Liver (tissue), 9 donors: ENCODE data around the gene GOSR1. TPM values are rescaled to one million over a fixed set of nuclear protein-coding genes. Genes with fewer than 3 reads are reported as not detected.
"Not testable (repeated sequence)": the region's sequence is repeated elsewhere in the genome, so short reads cannot be mapped to it uniquely, and the experiment has no call there.

Source experiments
- DNase-seq: peaks from one replicate; pipeline ENCODE4 v3.0.0-alpha.2; 2017; ENCODE audit warnings: low spot score
- H3K27ac ChIP-seq, 2 donors: one replicate each; pipeline ENCODE4 v1.7.0; 2013; ENCODE audit warnings: inconsistent platforms in 2 of 2, low read length in 2 of 2, control low read depth in 1 of 2, low read depth in 1 of 2, mild to moderate bottlenecking in 1 of 2
- H3K27me3 ChIP-seq, 4 donors: one replicate each; pipeline versions ENCODE4 v1.6.1 to v1.7.0; 2013; ENCODE audit warnings: low read length in 3 of 4, inconsistent platforms in 1 of 4, mild to moderate bottlenecking in 1 of 4, moderate library complexity in 1 of 4; ENCODE audit not compliant: control insufficient read depth in 4 of 4, insufficient read depth in 4 of 4
- H3K36me3 ChIP-seq, 4 donors: one replicate each; pipeline versions ENCODE4 v1.6.1 to v1.7.0; 2013; ENCODE audit warnings: low read length in 3 of 4, mild to moderate bottlenecking in 3 of 4, low read depth in 1 of 4, moderate library complexity in 1 of 4; ENCODE audit not compliant: control insufficient read depth in 4 of 4, insufficient read depth in 3 of 4
- H3K4me1 ChIP-seq, 4 donors: one replicate each; pipeline versions ENCODE4 v1.6.1 to v1.7.0; 2013; ENCODE audit warnings: low read length in 3 of 4, mild to moderate bottlenecking in 3 of 4, moderate library complexity in 1 of 4; ENCODE audit not compliant: control insufficient read depth in 4 of 4, insufficient read depth in 4 of 4
- H3K4me3 ChIP-seq, 3 donors: one replicate each; pipeline versions ENCODE4 v1.6.1 to v1.7.0; 2013; ENCODE audit warnings: low read length in 3 of 3, control low read depth in 1 of 3, low read depth in 1 of 3, mild to moderate bottlenecking in 1 of 3
- H3K9ac ChIP-seq, 2 donors: one replicate each; pipeline ENCODE4 v1.7.0; 2013; ENCODE audit warnings: low read length in 2 of 2, mild to moderate bottlenecking in 2 of 2, moderate library complexity in 2 of 2, control low read depth in 1 of 2, low read depth in 1 of 2
- H3K9me3 ChIP-seq, 4 donors: one replicate each; pipeline versions ENCODE4 v1.6.1 to v1.7.0; 2013; ENCODE audit warnings: low read length in 3 of 4; ENCODE audit not compliant: control insufficient read depth in 4 of 4
- ATF3 ChIP-seq: IDR thresholded peaks from 2 replicates; pipeline ENCODE4 v1.6.1; 2016; ENCODE audit warnings: antibody characterized with exemption
- CTCF ChIP-seq: fragments of 150-350 bp; IDR thresholded peaks from 2 replicates; pipeline ENCODE4 v1.5.1; 2017; ENCODE audit warnings: improper control_type of control experiment, low read depth, low read length; ENCODE audit not compliant: missing input control
- EGR1 ChIP-seq, 2 donors: IDR thresholded peaks; 2 replicates each; pipeline ENCODE4 v1.6.1; 2016 to 2018; ENCODE audit warnings: antibody characterized with exemption in 2 of 2, low read depth in 2 of 2
- HNF4A ChIP-seq, 2 donors: conservative IDR thresholded peaks; 2 replicates each; pipeline ENCODE4 v1.6.1; 2016; ENCODE audit warnings: antibody characterized with exemption in 2 of 2, mild to moderate bottlenecking in 2 of 2
- HNF4G ChIP-seq: IDR thresholded peaks from 2 replicates; pipeline ENCODE4 v1.6.1; 2016; ENCODE audit warnings: antibody characterized with exemption
- JUND ChIP-seq, 2 donors: IDR thresholded peaks; 2 replicates each; pipeline ENCODE4 v1.6.1; 2016; ENCODE audit warnings: antibody characterized with exemption in 2 of 2
- REST ChIP-seq: IDR thresholded peaks from 2 replicates; pipeline ENCODE4 v1.6.1; 2016; ENCODE audit warnings: antibody characterized with exemption, mild to moderate bottlenecking
- RXRA ChIP-seq, 2 donors: IDR thresholded peaks; 2 replicates each; pipeline ENCODE4 v1.6.1; 2017 to 2018; ENCODE audit warnings: antibody characterized with exemption in 2 of 2, mild to moderate bottlenecking in 1 of 2
- TAF1 ChIP-seq: conservative IDR thresholded peaks from 2 replicates; pipeline ENCODE4 v1.6.1; 2016; ENCODE audit warnings: antibody characterized with exemption, mild to moderate bottlenecking
- ZBTB33 ChIP-seq: IDR thresholded peaks from 2 replicates; pipeline ENCODE4 v1.6.1; 2016; ENCODE audit warnings: antibody characterized with exemption
- WGBS: extraction: QIAGEN DNeasy Blood & Tissue Kit; methylation state at CpG from one replicate; pipeline ENCODE4 v1.1.7; 2013; 5-methylcytosine and 5-hydroxymethylcytosine counted together
- polyA plus RNA-seq, 2 donors: library from polyadenylated mRNA; stranded (reverse) in 1 of 2; unstranded in 1 of 2; fragments of 200-250 nt in 1 of 2; fragments of >200 nt in 1 of 2; fragmentation: Nextera tagmentation in 1 of 2; extraction: Ambion mirVana in 1 of 2; gene quantifications; one replicate each; pipeline versions ENCODE4 v1.2.1 to v1.2.3, GENCODE V29; 2013 to 2015
- total RNA-seq, 2 donors: library from RNA; depleted of rRNA; stranded (reverse); fragments of >200 nt; gene quantifications; one replicate each; pipeline ENCODE4 v1.2.3, GENCODE V29; 2014
- donor health status: healthy.
- donor health status: healthy.
- donor health status: healthy.
- donor health status: healthy.
- donor health status: healthy.

Gene GOSR1
- total and polyA plus RNA-seq, 4 donors: 15.0 to 40.4 (median 26.3) TPM

- H3K4me1 ChIP-seq: no peaks in the 10 kb centered on the region
- TF ChIP-seq TAF1: no peak
- TF ChIP-seq ZBTB33: no peak
- no peak for TF ChIP-seq HNF4G
- no peak for TF ChIP-seq REST
- no peak for TF ChIP-seq EGR1 (IDR thresholded peaks at IDR 0.05; ENCODE audit: low read depth in 2 of 2)
- TF ChIP-seq RXRA (IDR thresholded peaks at IDR 0.05): no peak
- TF ChIP-seq ATF3: no peak
- no peak for TF ChIP-seq HNF4A (conservative IDR thresholded peaks at IDR 0.05)
- TF ChIP-seq CTCF: no peak
- no peak for TF ChIP-seq JUND (IDR thresholded peaks at IDR 0.05)
- DNase-seq: no peak
- 85% methylated on average over 12 of the region's 12 CpGs for WGBS
- H3K36me3 ChIP-seq: peaks cover 0 to 3% (median under 1%) of the 10 kb centered on the region in 4 donors
- no peak overlapping the region for H3K4me3 ChIP-seq
- H3K9ac ChIP-seq: no peak overlapping the region
- H3K9me3 ChIP-seq: no peaks in the 10 kb centered on the region
- H3K27ac ChIP-seq: no peak overlapping the region
- H3K27me3 ChIP-seq: no peaks in the 10 kb centered on the region
Observed at GRCh38 chr17:30534938-30535921, 58.0 kb downstream of the GOSR1 start.

- WGBS: 96% methylated on average over 16 of the region's 16 CpGs
Observed at GRCh38 chr17:30536846-30537245, 59.6 kb downstream of the GOSR1 start.

GRCh38 chr17:30537667-30538066 is 60.5 kb downstream of the GOSR1 start:
- WGBS: 75% methylated on average over 1 of the region's 1 CpG
- DNase-seq: not testable (repeated sequence)

More at GRCh38 chr17:30536846-30537245, 59.6 kb downstream of the GOSR1 start:
- H3K27ac ChIP-seq, DNase-seq, H3K27me3 ChIP-seq, H3K9ac ChIP-seq, H3K36me3 ChIP-seq, H3K9me3 ChIP-seq, H3K4me1 ChIP-seq, H3K4me3 ChIP-seq: not testable (repeated sequence)

More at GRCh38 chr17:30537667-30538066, 60.5 kb downstream of the GOSR1 start:
- H3K9me3 ChIP-seq, H3K27me3 ChIP-seq, H3K9ac ChIP-seq, H3K36me3 ChIP-seq, H3K4me3 ChIP-seq, H3K27ac ChIP-seq, H3K4me1 ChIP-seq: not testable (repeated sequence)
